Ishikawa (cell line): ENCODE results near the gene TSPOAP1.

Experiments
- CEBPB ChIP-seq: IDR thresholded peaks from 2 replicates; pipeline ENCODE4 v1.6.1; 2012
- EP300 ChIP-seq: IDR thresholded peaks from 2 replicates; pipeline ENCODE4 v1.6.1; 2012; ENCODE audit warnings: borderline replicate concordance
- MAX ChIP-seq: IDR thresholded peaks from 2 replicates; pipeline ENCODE4 v1.6.1; 2012
- NFIC ChIP-seq: IDR thresholded peaks from 2 replicates; pipeline ENCODE4 v1.6.1; 2012
- TCF12 ChIP-seq: IDR thresholded peaks from 2 replicates; pipeline ENCODE4 v1.6.1; 2012; ENCODE audit warnings: low read depth

GRCh38 chr17:58302171-58302918 is 26.2 kb downstream of the TSPOAP1 start:
- no peak for TF ChIP-seq EP300
- no peak for TF ChIP-seq TCF12
- no peak for TF ChIP-seq MAX
- TF ChIP-seq NFIC: no peak
- no peak for TF ChIP-seq CEBPB
